Brain microvascular endothelial cell (primary cell): Measurements from ENCODE around the gene CKAP5.

Source experiments
- DNase-seq: peaks from one replicate; pipeline ENCODE4 v3.0.0-alpha.2; 2020
- H3K27ac ChIP-seq: fragments of 250-450 bp; sonication (Bioruptor Pico); 2 replicates; pipeline ENCODE4 v1.5.1; 2020; ENCODE audit warnings: mild to moderate bottlenecking, moderate library complexity
- H3K27me3 ChIP-seq: fragments of 250-450 bp; sonication (Bioruptor Pico); replicated peaks from 2 replicates; pipeline ENCODE4 v1.5.1; 2020; ENCODE audit warnings: mild to moderate bottlenecking
- H3K36me3 ChIP-seq: fragments of 250-450 bp; sonication (Bioruptor Pico); replicated peaks from 2 replicates; pipeline ENCODE4 v1.5.1; 2020; ENCODE audit warnings: mild to moderate bottlenecking
- H3K4me3 ChIP-seq: 2 replicates; pipeline ENCODE4 v1.5.1; 2011; ENCODE audit warnings: low read depth, mild to moderate bottlenecking, control low read depth, low read length, moderate library complexity
- in situ Hi-C: cut with HindIII; loops from 2 replicates; pipeline ENCODE4 v1.10.0; 2017; ENCODE audit warnings: low sequenced_read_pairs, low pct_ligation_motif_present
- TF ChIP-seq, protein P1 (sequence below): IDR thresholded peaks from 2 replicates; pipeline ENCODE4 v1.5.1; 2011; ENCODE audit warnings: low read depth, mild to moderate bottlenecking, moderate library complexity, low read length, control low read depth, inconsistent platforms; ENCODE audit errors: missing control alignments

The CKAP5 gene

DNA sequence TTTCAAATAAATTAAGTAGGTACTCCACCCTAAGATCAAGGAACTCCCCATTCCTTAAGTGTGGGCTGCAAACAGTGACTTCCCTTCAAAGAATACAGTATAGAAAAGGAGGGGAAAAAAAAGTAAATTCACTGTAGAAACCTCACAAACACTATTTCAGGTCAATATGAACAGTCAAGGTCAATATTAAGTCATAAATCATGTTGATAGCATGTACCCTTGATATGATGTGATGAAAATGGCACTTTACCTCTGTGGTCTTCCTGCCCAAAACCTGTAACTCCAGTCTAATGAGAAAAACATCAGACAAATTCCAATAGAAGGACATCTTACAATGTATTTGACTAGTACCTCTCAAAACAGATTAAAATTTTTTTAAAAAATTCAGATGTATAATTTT lies 8.2 kb downstream of the CKAP5 start:
- no peaks in the 10 kb centered on the region for H3K36me3 ChIP-seq
- TF ChIP-seq, protein P1, sequence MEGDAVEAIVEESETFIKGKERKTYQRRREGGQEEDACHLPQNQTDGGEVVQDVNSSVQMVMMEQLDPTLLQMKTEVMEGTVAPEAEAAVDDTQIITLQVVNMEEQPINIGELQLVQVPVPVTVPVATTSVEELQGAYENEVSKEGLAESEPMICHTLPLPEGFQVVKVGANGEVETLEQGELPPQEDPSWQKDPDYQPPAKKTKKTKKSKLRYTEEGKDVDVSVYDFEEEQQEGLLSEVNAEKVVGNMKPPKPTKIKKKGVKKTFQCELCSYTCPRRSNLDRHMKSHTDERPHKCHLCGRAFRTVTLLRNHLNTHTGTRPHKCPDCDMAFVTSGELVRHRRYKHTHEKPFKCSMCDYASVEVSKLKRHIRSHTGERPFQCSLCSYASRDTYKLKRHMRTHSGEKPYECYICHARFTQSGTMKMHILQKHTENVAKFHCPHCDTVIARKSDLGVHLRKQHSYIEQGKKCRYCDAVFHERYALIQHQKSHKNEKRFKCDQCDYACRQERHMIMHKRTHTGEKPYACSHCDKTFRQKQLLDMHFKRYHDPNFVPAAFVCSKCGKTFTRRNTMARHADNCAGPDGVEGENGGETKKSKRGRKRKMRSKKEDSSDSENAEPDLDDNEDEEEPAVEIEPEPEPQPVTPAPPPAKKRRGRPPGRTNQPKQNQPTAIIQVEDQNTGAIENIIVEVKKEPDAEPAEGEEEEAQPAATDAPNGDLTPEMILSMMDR = no peak
- DNase-seq = no peak
- no peak overlapping the region for H3K4me3 ChIP-seq
- in situ Hi-C loops = no loop called here
- H3K27ac ChIP-seq = no peak overlapping the region
- H3K27me3 ChIP-seq = no peaks in the 10 kb centered on the region

DNA sequence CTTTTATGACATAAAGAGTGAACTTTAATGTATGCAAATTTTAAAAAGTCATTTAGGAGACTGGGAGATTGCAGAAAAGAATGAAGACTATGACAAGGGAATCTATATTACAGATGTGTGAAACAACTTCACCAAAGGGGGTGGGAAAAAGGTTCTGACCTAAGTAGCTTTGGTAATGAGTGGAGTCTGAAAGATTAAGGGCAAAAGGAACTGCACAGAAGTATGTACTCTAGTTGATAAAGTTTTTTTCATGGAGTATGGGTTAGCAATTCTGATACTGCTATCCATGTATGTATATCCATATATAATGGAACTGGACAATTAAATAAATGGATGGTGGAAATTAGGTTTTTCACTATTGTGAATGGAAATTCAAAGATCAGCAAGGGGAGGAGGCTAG lies 9.2 kb downstream of the CKAP5 start:
- no peaks in the 10 kb centered on the region for H3K36me3 ChIP-seq
- no peak for DNase-seq
- H3K4me3 ChIP-seq = no peak overlapping the region
- TF ChIP-seq, protein P1 = no peak
- no peak overlapping the region for H3K27ac ChIP-seq
- no peaks in the 10 kb centered on the region for H3K27me3 ChIP-seq
- in situ Hi-C loops = no loop called here

DNA sequence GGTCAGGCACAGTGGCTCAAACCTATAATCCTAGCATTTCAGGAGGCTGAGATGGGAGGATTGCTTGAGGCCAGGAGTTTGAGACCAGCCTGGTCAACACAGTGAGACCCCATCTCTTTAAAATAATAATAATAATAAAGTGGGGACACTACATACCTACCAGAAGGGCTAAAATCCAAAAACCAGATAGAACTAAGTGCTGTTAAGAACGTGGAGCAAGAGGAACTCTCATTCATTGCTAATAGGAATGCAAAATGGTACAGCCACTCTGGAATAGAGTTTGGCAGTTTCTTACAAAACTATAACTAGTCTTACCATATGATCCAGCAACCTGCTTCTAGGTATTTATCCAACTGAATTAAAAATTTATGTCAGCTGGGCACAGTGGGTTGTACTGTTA lies 9.6 kb downstream of the CKAP5 start:
- in situ Hi-C loops = no loop called here
- no peaks in the 10 kb centered on the region for H3K27me3 ChIP-seq

DNA sequence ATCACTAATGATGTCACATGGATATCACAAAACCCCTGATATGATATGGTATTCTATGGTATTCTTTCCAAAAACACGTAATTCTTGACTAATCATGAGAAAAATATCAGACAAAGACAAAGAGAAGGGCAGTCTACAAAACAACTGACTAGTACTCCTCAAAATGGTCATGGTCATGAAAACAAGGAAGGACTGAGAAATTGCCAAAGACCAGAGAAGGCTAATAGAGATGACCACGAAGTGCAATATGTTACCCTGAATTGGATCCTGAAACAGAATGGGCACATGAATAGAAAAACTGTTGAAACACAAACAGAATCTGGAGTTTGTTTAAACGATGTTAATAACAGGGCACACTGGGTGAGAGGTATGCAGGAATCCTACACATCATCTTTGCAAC lies 10.2 kb downstream of the CKAP5 start:
- Histone ChIP-seq H3K27ac (no peak overlapping the region), H3K4me3 (no peak overlapping the region), H3K27me3 (no peaks in the 10 kb centered on the region), H3K36me3 (no peaks in the 10 kb centered on the region)
- TF ChIP-seq, protein P1 = no peak
- DNase-seq = no peak
- in situ Hi-C loops = no loop called here

More for the DNA sequence above, 9.6 kb downstream of the CKAP5 start:
- TF ChIP-seq, protein P1 = no peak
- Histone ChIP-seq H3K27ac (no peak overlapping the region), H3K4me3 (no peak overlapping the region), H3K36me3 (no peaks in the 10 kb centered on the region)
- no peak for DNase-seq

DNA sequence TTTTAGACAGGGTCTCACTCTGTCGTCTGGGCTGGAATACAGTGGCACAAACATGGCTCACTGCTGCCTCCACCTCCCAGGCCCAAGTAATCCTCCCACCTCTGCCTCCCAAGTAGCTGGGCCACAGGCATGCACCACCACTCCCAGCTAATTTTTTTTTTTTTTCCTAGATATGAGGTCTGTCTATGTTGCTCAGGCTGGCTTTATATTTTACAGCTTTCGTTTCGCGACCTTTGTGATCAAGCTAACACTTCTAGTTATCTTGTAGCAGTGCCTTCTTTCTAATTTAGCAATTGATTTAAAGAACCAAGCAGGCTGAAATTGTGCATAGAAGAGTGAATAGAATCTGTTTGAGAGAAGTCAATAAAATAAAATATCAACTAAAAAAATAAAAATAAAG lies 11.3 kb downstream of the CKAP5 start:
- in situ Hi-C loops = no loop called here
- no peaks in the 10 kb centered on the region for H3K36me3 ChIP-seq
- no peak overlapping the region for H3K27ac ChIP-seq
- H3K27me3 ChIP-seq = no peaks in the 10 kb centered on the region
- H3K4me3 ChIP-seq = no peak overlapping the region
- TF ChIP-seq, protein P1 = no peak
- no peak for DNase-seq

DNA sequence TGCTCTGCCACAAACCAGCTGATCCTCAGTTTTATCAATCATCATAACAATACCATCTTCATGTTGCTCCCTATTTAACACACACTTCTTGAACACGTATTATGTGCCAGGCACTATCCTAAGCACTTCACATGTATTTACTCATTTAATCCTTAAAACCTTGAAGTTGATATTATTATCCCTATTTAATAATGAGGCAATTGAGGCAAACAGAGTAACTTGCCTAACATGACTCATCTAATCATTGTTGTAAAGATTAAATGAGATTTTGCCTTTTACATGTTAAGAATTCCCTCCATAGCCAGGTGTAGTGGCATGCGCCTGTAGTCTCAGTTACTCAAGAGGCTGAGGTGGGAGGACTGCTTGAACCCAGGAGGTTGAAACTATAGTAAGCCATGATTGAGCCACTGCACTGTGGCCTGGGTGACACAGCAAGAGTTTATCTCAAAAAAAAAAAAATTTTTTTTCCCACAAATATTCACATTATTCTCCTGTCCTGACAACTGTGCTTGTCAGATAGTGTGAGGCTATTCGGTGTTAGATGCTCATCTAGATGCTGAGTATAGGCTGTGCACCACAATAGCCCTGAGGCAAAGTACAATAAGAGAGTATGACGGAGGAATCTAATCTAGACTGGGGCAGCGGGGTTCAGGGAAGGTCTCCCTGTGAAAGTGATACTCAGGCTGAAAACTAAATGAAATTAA lies 13.4 kb downstream of the CKAP5 start:
- Histone ChIP-seq H3K4me3 (no peak overlapping the region), H3K36me3 (no peaks in the 10 kb centered on the region), H3K27ac (no peak overlapping the region), H3K27me3 (no peaks in the 10 kb centered on the region)
- no peak for DNase-seq
- in situ Hi-C loops = no loop called here
- TF ChIP-seq, protein P1 = no peak
